Endodermal cell (in vitro differentiated cells): ENCODE results near the gene CALML3. TPM values are rescaled to one million over a fixed set of nuclear protein-coding genes. Genes with fewer than 3 reads are reported as not detected.

Experiments
- DNase-seq: peaks from one replicate; pipeline ENCODE4 v3.0.0-alpha.2; 2017
- H3K27ac ChIP-seq: 2 replicates; pipeline ENCODE4 v1.5.1; 2013; ENCODE audit warnings: mild to moderate bottlenecking, low read depth, low read length, moderate library complexity
- H3K27me3 ChIP-seq: 2 replicates; pipeline ENCODE4 v1.6.1; 2013; ENCODE audit warnings: mild to moderate bottlenecking, low read length, moderate library complexity; ENCODE audit not compliant: insufficient read depth, control insufficient read depth, poor library complexity, severe bottlenecking
- H3K36me3 ChIP-seq: 2 replicates; pipeline ENCODE4 v1.7.0; 2013; ENCODE audit warnings: mild to moderate bottlenecking, low read length, moderate library complexity; ENCODE audit not compliant: control insufficient read depth, insufficient read depth
- H3K4me1 ChIP-seq: one replicate; pipeline ENCODE4 v1.7.0; 2013; ENCODE audit warnings: low read length; ENCODE audit not compliant: control insufficient read depth, insufficient read depth
- H3K4me3 ChIP-seq: 2 replicates; pipeline ENCODE4 v1.5.1; 2013; ENCODE audit warnings: mild to moderate bottlenecking, low read length, moderate library complexity
- H3K9ac ChIP-seq: 2 replicates; pipeline ENCODE4 v1.6.1; 2013; ENCODE audit warnings: mild to moderate bottlenecking, low read length, moderate library complexity; ENCODE audit not compliant: poor library complexity, severe bottlenecking; ENCODE audit errors: extremely low read depth
- H3K9me3 ChIP-seq: 2 replicates; pipeline ENCODE4 v1.6.1; 2013; ENCODE audit warnings: mild to moderate bottlenecking, low read length, moderate library complexity; ENCODE audit not compliant: control insufficient read depth
- H3K27ac Mint-ChIP-seq: 2 replicates; pipeline ENCODE4 v1.8.0; 2020; ENCODE audit warnings: mixed read lengths
- H3K27me3 Mint-ChIP-seq: 2 replicates; pipeline ENCODE4 v1.8.0; 2021; ENCODE audit warnings: mild to moderate bottlenecking, mixed read lengths; ENCODE audit not compliant: insufficient read depth
- H3K36me3 Mint-ChIP-seq: 2 replicates; pipeline ENCODE4 v1.8.0; 2020; ENCODE audit warnings: low read depth, mixed read lengths
- H3K4me1 Mint-ChIP-seq: 2 replicates; pipeline ENCODE4 v1.8.0; 2020; ENCODE audit warnings: mixed read lengths
- H3K4me3 Mint-ChIP-seq: 2 replicates; pipeline ENCODE4 v1.8.0; 2020; ENCODE audit warnings: mild to moderate bottlenecking, moderate library complexity, mixed read lengths
- H3K9me3 Mint-ChIP-seq: 2 replicates; pipeline ENCODE4 v1.8.0; 2020; ENCODE audit warnings: mild to moderate bottlenecking, mixed read lengths
- WGBS, 2 experiments: methylation state at CpG; one replicate each; pipeline versions ENCODE4 v1.1.5 to v1.1.7; 2013; ENCODE audit warnings: missing lambda C conversion rate in 2 of 2, mixed read lengths in 1 of 2; ENCODE audit not compliant: insufficient coverage in 1 of 2, insufficient read length in 1 of 2; 5-methylcytosine and 5-hydroxymethylcytosine counted together
- total RNA-seq, 2 donors: library from RNA; stranded (reverse); fragmentation: NEBNext Ultra II Directional in 1 of 2; extraction: Animal tissue kit (Norgen Biotek cat#: 25700) in 1 of 2; gene quantifications; 2 replicates in 1 of 2; 3 replicates in 1 of 2; pipeline ENCODE4 v1.2.1, GENCODE V29; 2021
- TF ChIP-seq, protein P1 (sequence below): fragments of 200-600 bp; sonication (generic); conservative IDR thresholded peaks from 2 replicates; pipeline ENCODE4 v1.5.0; 2021; ENCODE audit warnings: antibody characterized with exemption, mild to moderate bottlenecking

Gene CALML3
- total RNA-seq, 2 donors from 2014 or later, result not detected

- Mint-ChIP-seq H3K4me3 (no peak overlapping the region), H3K27me3 (no peaks in the 10 kb centered on the region), H3K36me3 (no peaks in the 10 kb centered on the region), H3K9me3 (no peaks in the 10 kb centered on the region), H3K27ac (no peak overlapping the region), H3K4me1 (peaks cover 12% of the 10 kb centered on the region)
- Histone ChIP-seq H3K36me3 (no peaks in the 10 kb centered on the region), H3K9ac (no peak overlapping the region), H3K9me3 (no peaks in the 10 kb centered on the region), H3K27me3 (no peaks in the 10 kb centered on the region), H3K4me1 (no peaks in the 10 kb centered on the region), H3K4me3 (no peak overlapping the region), H3K27ac (no peak overlapping the region)
- TF ChIP-seq, protein P1, sequence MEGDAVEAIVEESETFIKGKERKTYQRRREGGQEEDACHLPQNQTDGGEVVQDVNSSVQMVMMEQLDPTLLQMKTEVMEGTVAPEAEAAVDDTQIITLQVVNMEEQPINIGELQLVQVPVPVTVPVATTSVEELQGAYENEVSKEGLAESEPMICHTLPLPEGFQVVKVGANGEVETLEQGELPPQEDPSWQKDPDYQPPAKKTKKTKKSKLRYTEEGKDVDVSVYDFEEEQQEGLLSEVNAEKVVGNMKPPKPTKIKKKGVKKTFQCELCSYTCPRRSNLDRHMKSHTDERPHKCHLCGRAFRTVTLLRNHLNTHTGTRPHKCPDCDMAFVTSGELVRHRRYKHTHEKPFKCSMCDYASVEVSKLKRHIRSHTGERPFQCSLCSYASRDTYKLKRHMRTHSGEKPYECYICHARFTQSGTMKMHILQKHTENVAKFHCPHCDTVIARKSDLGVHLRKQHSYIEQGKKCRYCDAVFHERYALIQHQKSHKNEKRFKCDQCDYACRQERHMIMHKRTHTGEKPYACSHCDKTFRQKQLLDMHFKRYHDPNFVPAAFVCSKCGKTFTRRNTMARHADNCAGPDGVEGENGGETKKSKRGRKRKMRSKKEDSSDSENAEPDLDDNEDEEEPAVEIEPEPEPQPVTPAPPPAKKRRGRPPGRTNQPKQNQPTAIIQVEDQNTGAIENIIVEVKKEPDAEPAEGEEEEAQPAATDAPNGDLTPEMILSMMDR, result no peak
- peak; percentile 41 for DNase-seq
- 85 to 93% methylated on average over 9 of the region's 10 CpGs for WGBS, 2 experiments
Measured at GRCh38 chr10:5560142-5560816, 35.5 kb downstream of the CALML3 start.

GRCh38 chr10:5560817-5561703 lies 36.3 kb downstream of the CALML3 start:
- peak; percentile 35 for DNase-seq
- no peaks in the 10 kb centered on the region for H3K9me3 ChIP-seq

More at GRCh38 chr10:5560817-5561703, 36.3 kb downstream of the CALML3 start:
- Histone ChIP-seq H3K4me3 (no peak overlapping the region), H3K36me3 (no peaks in the 10 kb centered on the region), H3K27me3 (no peaks in the 10 kb centered on the region), H3K27ac (no peak overlapping the region), H3K4me1 (no peaks in the 10 kb centered on the region), H3K9ac (no peak overlapping the region)
- H3K36me3 Mint-ChIP-seq, result no peaks in the 10 kb centered on the region
- 94 to 95% methylated on average over 21 to 28 of the region's 28 CpGs for WGBS, 2 experiments
- no peak overlapping the region for H3K4me3 Mint-ChIP-seq
- TF ChIP-seq, protein P1, result no peak
- H3K27me3 Mint-ChIP-seq, result no peaks in the 10 kb centered on the region
- peaks cover 12% of the 10 kb centered on the region for H3K4me1 Mint-ChIP-seq
- H3K27ac Mint-ChIP-seq, result no peak overlapping the region
- H3K9me3 Mint-ChIP-seq, result no peaks in the 10 kb centered on the region
